ENCODE results near the gene PGC. TPM values are rescaled to one million over a fixed set of nuclear protein-coding genes. Genes with fewer than 3 reads are reported as not detected.
A peak's percentile ranks its signal among the peaks of the same experiment; 100 is the strongest.

The PGC gene
- total and polyA plus RNA-seq, 2 donors (not counting 1 experiment from before 2014, with no cell fraction given) = not detected

DNA sequence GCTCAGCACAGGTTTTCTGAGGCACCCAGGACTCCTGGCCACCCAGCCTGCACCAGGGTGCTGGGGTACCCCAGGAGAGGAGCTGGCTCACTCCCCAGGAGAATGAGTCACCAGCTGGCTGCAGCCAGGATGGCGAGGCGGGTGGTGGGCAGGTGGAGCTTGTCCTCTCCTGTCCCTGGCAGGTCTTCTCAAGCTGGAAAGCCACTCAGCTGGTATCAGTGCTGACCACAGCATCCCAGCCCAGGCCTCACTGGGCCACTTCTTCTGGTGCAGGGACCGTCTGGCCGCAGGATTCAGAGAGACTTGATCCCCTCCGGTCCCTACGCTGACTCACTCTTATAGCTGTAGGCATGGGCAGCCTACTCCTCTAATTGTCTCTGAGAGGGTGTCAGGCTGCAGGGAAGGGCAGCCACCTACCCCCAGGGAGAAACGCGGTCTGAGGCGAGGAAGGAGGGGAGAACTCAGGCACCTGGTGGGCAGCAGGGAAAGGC is 34.0 kb downstream of the PGC start:
- H3K27ac ChIP-seq (ENCODE audit: low read length in 2 of 2) = peak overlapping the region; percentile 43 to 77
- peak overlapping the region; percentile 94 for H3K27ac Mint-ChIP-seq
- TF ChIP-seq, protein P1, sequence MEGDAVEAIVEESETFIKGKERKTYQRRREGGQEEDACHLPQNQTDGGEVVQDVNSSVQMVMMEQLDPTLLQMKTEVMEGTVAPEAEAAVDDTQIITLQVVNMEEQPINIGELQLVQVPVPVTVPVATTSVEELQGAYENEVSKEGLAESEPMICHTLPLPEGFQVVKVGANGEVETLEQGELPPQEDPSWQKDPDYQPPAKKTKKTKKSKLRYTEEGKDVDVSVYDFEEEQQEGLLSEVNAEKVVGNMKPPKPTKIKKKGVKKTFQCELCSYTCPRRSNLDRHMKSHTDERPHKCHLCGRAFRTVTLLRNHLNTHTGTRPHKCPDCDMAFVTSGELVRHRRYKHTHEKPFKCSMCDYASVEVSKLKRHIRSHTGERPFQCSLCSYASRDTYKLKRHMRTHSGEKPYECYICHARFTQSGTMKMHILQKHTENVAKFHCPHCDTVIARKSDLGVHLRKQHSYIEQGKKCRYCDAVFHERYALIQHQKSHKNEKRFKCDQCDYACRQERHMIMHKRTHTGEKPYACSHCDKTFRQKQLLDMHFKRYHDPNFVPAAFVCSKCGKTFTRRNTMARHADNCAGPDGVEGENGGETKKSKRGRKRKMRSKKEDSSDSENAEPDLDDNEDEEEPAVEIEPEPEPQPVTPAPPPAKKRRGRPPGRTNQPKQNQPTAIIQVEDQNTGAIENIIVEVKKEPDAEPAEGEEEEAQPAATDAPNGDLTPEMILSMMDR (IDR thresholded peaks at IDR 0.05) = no peak
- TF ChIP-seq EZH2 (IDR thresholded peaks at IDR 0.05; ENCODE audit: borderline replicate concordance, insufficient read depth, low read depth, low read length, poor library complexity, severe bottlenecking) = no peak
- intact Hi-C loops (cut with micrococcal nuclease) = no loop called here
- peaks cover 8 to 74% of the 10 kb centered on the region in 2 experiments for H3K36me3 ChIP-seq (replicated peaks in 1 of 2; ENCODE audit: control extremely low read depth in 1 of 2, control insufficient read depth in 1 of 2, extremely low read depth in 1 of 2, insufficient read depth in 2 of 2, low read length in 1 of 2)
- peaks cover 99% of the 10 kb centered on the region for H3K79me2 ChIP-seq (ENCODE audit: control insufficient read depth, insufficient read depth, low read length)
- peaks cover 67% of the 10 kb centered on the region for H4K20me1 ChIP-seq (ENCODE audit: control insufficient read depth, insufficient read depth, low read length, poor library complexity, severe bottlenecking)
- H3K9me3 Mint-ChIP-seq (ENCODE audit: insufficient read depth) = no peaks in the 10 kb centered on the region
- H3K4me2 ChIP-seq (replicated peaks; ENCODE audit: low read depth, low read length, poor library complexity, severe bottlenecking) = peak overlapping the region; percentile 66
- WGBS (ENCODE audit: insufficient coverage) = 51% methylated on average over 6 of the region's 9 CpGs
- no peaks in the 10 kb centered on the region for H3K9me3 ChIP-seq (ENCODE audit: control extremely low read depth in 1 of 3, control insufficient read depth in 2 of 3, insufficient read depth in 1 of 3, low read length in 2 of 3)
- DNase-seq (no peak), ATAC-seq (ENCODE audit: low read depth) (peak; percentile 2)
- H3K4me3 Mint-ChIP-seq = peak overlapping the region; percentile 75
- no peaks in the 10 kb centered on the region for H3K27me3 ChIP-seq (replicated peaks in 1 of 4; ENCODE audit: control extremely low read depth in 1 of 4, control insufficient read depth in 3 of 4, insufficient read depth in 4 of 4, low read length in 3 of 4)
- peak overlapping the region in 1 of 5 experiments; percentile 19 for H3K4me3 ChIP-seq (ENCODE audit: control extremely low read depth in 1 of 5, extremely low read depth in 1 of 5, insufficient read depth in 1 of 5, low read depth in 2 of 5, low read length in 4 of 5)
- POLR2A ChIA-PET = interaction anchor here (1.4 to 8.6 kb wide), 4 partner anchors 8 to 21 kb away, joined by 5 to 108 read pairs (median 14); partner anchors contain the start of gene TFEB
- no peak overlapping the region for H2AFZ ChIP-seq (ENCODE audit: insufficient read depth, low read depth, low read length, poor library complexity, severe bottlenecking)
- H3K4me1 Mint-ChIP-seq = peaks cover 91% of the 10 kb centered on the region
- H3K27me3 Mint-ChIP-seq = no peaks in the 10 kb centered on the region
- no peak overlapping the region for H3K9ac ChIP-seq (ENCODE audit: low read length)
- peaks cover 73 to 87% of the 10 kb centered on the region in 2 donors for H3K4me1 ChIP-seq (ENCODE audit: control insufficient read depth in 2 of 2, insufficient read depth in 2 of 2, low read length in 2 of 2)
- CTCF ChIA-PET = interaction anchor here (0.9 to 7.7 kb wide), 7 partner anchors 7 to 73 kb away, joined by 3 to 145 read pairs (median 11); partner anchors contain the start of gene TFEB

DNA sequence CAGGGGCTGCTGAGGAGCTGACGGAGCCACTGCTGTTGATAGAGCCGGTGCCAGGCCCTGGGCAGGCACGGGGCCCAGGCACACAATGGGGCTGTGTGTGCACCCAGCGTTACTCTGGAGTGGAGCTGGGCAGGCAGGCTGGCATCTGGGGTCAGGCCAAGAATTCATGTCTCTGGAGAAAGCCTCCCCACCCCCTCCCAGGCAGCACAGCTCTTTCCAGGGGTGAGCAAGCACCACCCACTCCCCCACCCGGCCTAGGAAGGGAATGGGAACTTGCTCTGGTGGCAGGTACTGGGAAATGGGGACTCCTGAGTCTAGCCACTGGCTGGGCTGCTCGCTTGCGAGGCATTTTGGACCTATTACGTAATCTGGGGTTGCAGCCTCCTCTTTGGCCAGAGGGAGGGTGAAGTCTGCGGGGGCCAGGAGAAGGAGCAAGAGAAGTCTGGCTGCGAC is 34.5 kb downstream of the PGC start:
- H3K9me3 ChIP-seq (ENCODE audit: control extremely low read depth in 1 of 3, control insufficient read depth in 2 of 3, insufficient read depth in 1 of 3, low read length in 2 of 3) = no peaks in the 10 kb centered on the region
- peaks cover 64% of the 10 kb centered on the region for H4K20me1 ChIP-seq (ENCODE audit: control insufficient read depth, insufficient read depth, low read length, poor library complexity, severe bottlenecking)
- no peak overlapping the region for H3K9ac ChIP-seq (ENCODE audit: low read length)
- ATAC-seq (ENCODE audit: low read depth) (no peak), DNase-seq (no peak)
- H3K36me3 ChIP-seq (replicated peaks in 1 of 2; ENCODE audit: control extremely low read depth in 1 of 2, control insufficient read depth in 1 of 2, extremely low read depth in 1 of 2, insufficient read depth in 2 of 2, low read length in 1 of 2) = peaks cover 8 to 70% of the 10 kb centered on the region in 2 experiments
- ChIA-PET POLR2A (interaction anchor here (1.4 to 8.6 kb wide), 3 partner anchors 11 to 22 kb away, joined by 5 to 108 read pairs (median 21); partner anchors contain the start of gene TFEB), CTCF (interaction anchor here (0.9 to 6.7 kb wide), 4 partner anchors 9 to 24 kb away, joined by 3 to 86 read pairs (median 7); partner anchors contain the start of gene TFEB)
- H3K79me2 ChIP-seq (ENCODE audit: control insufficient read depth, insufficient read depth, low read length) = peaks cover 99% of the 10 kb centered on the region
- no peak overlapping the region for H3K4me3 Mint-ChIP-seq
- peak overlapping the region; percentile 66 for H3K4me2 ChIP-seq (replicated peaks; ENCODE audit: low read depth, low read length, poor library complexity, severe bottlenecking)
- intact Hi-C loops (cut with micrococcal nuclease) = no loop called here
- H3K27ac Mint-ChIP-seq = peak overlapping the region; percentile 94
- H3K4me1 ChIP-seq (ENCODE audit: control insufficient read depth in 2 of 2, insufficient read depth in 2 of 2, low read length in 2 of 2) = peaks cover 73 to 87% of the 10 kb centered on the region in 2 donors
- H3K27me3 Mint-ChIP-seq = no peaks in the 10 kb centered on the region
- no peak overlapping the region for H2AFZ ChIP-seq (ENCODE audit: insufficient read depth, low read depth, low read length, poor library complexity, severe bottlenecking)
- 87% methylated on average over 6 of the region's 10 CpGs for WGBS (ENCODE audit: insufficient coverage)
- no peaks in the 10 kb centered on the region for H3K9me3 Mint-ChIP-seq (ENCODE audit: insufficient read depth)
- peaks cover 91% of the 10 kb centered on the region for H3K4me1 Mint-ChIP-seq
- no peak for TF ChIP-seq EZH2 (IDR thresholded peaks at IDR 0.05; ENCODE audit: borderline replicate concordance, insufficient read depth, low read depth, low read length, poor library complexity, severe bottlenecking)
- H3K27ac ChIP-seq (ENCODE audit: low read length in 2 of 2) = peak overlapping the region; percentile 43 to 77
- no peak overlapping the region for H3K4me3 ChIP-seq (ENCODE audit: control extremely low read depth in 1 of 5, extremely low read depth in 1 of 5, insufficient read depth in 1 of 5, low read depth in 2 of 5, low read length in 4 of 5)
- no peaks in the 10 kb centered on the region for H3K27me3 ChIP-seq (replicated peaks in 1 of 4; ENCODE audit: control extremely low read depth in 1 of 4, control insufficient read depth in 3 of 4, insufficient read depth in 4 of 4, low read length in 3 of 4)
